Lung microvascular endothelial cell (primary cell): ENCODE results near the gene F5. TPM values are rescaled to one million over a fixed set of nuclear protein-coding genes. Genes with fewer than 3 reads are reported as not detected.

Source experiments
- DNase-seq, 2 donors: peaks; one replicate each; pipeline versions ENCODE4 v3.0.0 to v3.0.0-alpha.2; 2010; ENCODE audit warnings: low read depth in 2 of 2
- total RNA-seq: library from RNA; depleted of rRNA; stranded (reverse); fragments of >200 nt; gene quantifications from 2 replicates; pipeline ENCODE4 v1.2.1, GENCODE V29; 2014

F5 gene
- total RNA-seq, result not detected in 2 replicates

- DNase-seq, result peak; percentile 73 to 75
Measured at GRCh38 chr1:169586395-169587255, at the start of gene F5. Gene F5 (minus strand): TSS chr1:169586481. CDS start chr1:169586386, 95 bp downstream.

GRCh38 chr1:169634877-169635276, 48.6 kb upstream of the F5 start:
- DNase-seq, result no peak

GRCh38 chr1:169634145-169634544, 47.9 kb upstream of the F5 start:
- no peak for DNase-seq

DNA sequence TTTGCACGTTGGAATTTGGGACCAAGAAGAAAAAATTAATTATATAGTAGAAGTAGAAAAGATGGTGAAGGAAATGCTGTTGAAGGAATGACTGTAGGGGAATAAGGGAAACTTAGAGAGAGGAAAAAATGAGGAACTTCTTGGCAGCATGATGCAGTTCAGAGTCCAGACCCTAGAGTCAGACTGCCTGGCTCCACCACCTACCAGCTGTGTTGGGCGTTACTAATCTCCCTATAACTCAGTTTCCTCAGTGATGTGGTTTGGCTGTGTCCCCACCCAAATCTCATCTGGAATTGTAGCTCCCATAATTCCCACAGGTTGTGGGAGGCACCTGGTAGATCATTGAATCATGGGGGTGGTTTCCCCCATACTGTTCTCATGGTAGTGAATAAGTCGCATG, 45.0 kb upstream of the F5 start:
- DNase-seq, result no peak

DNA sequence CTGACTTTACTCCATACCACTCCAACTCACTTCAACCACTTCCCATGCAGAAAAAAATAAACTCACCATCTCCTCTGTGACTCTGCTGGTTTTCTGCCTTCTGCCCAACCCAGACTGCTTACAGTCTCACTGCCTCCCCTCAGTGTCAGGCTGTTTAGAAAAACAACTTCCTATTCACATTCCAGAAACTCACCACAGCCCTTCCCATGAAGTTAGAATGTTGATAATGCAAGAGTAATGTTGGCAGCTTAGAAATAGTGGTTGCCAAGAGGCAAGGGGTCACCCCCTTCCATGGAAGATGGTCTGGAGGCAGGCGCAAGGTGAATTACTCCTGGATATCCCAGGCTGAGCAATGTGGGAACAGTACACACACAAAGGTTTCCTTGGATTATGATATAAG, 43.7 kb upstream of the F5 start, which contains the start of gene SELP:
TSS of gene SELP (minus strand) at position 119 of the 400 bp plus-strand sequence. CDS start at position 69, 50 bp downstream.
- DNase-seq, result peak; percentile 44 to 79

DNA sequence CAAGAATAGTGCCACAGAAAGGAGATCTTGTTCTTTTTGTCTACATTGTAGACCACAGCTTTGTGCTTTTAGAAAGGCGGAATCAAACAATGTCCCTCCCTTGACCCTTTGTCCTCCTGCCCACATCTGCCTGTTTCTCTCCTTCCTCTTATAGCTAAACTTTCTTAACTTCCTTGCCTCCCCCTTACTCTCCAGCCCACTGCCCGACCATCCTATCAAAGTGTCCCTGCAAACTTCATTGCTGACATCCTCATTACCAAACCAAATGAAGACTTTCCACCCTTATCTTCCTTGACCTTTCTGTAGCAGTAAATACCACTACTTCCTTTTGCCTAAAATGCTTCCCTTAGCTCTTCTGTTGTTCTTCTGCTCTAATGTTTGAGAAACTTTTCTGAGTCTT, 38.6 kb upstream of the F5 start:
- DNase-seq, result no peak

DNA sequence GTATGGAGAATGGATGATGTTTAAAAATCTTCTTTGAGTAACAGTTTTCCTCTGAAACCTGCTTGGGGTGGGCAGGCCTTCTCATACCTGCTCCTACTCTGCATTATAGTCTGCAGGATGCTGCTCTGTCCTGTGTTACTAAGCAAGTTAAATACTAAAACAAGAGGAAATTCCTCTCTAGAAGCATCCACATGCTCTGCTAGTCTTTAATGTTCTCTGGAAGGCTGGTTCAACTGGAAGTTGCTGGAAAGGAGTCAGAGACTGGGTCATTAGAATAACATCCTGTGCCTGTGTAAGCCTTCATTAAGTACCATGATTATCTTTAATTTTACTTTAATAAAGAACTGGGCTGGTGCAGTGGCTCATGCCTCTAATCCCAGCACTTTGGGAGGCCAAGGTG, 37.8 kb upstream of the F5 start:
- peak in 1 of 2 donors; percentile 43 for DNase-seq

- DNase-seq, result no peak
Measured at GRCh38 chr1:169623132-169623926, 37.0 kb upstream of the F5 start.

DNA sequence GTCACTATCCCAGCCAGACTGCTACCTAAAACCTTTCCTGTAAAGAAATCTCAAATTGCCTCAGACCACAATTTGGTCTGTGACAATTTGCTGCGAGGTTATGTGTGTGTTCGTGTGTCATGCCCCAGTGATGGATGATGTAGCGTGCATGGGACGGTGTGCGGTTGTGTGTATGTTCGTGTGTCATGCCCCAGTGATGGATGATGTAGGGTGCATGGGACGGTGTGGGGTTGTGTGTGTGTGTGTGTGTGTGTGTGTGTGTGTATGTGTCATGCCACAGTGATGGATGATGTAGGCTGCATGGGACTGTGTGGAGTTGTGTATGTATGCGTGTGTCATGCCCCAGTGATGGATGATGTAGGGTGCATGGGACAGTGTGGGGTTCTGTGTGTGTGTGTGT, 34.3 kb upstream of the F5 start:
- no peak for DNase-seq

- DNase-seq, result peak; percentile 51 to 87
Measured at GRCh38 chr1:169618367-169618766, 32.1 kb upstream of the F5 start.

- no peak for DNase-seq
Measured at GRCh38 chr1:169615803-169616202, 29.5 kb upstream of the F5 start.

- DNase-seq, result no peak
Measured at GRCh38 chr1:169610858-169611257, 24.6 kb upstream of the F5 start.

- DNase-seq, result peak; percentile 56 to 81
Measured at GRCh38 chr1:169610108-169610507, 23.8 kb upstream of the F5 start.

DNA sequence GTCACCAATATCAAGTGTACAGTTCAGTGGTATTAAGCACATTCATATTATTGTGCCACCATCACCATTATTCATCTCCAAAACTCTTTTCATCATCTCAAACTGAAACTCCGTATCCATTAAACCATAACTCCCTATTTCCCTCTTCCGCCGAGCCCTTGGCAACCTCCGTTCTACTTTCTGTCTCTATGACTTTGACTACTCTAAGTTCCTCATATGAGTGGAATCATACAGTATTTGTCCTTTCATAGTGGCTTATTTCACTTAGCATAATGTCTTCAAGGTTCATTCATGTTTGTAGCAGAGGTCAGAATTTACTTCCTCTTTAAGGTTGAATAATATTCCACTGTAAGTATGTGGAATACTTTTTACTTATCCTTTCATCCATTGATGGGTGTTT, 21.9 kb upstream of the F5 start:
- no peak for DNase-seq

DNA sequence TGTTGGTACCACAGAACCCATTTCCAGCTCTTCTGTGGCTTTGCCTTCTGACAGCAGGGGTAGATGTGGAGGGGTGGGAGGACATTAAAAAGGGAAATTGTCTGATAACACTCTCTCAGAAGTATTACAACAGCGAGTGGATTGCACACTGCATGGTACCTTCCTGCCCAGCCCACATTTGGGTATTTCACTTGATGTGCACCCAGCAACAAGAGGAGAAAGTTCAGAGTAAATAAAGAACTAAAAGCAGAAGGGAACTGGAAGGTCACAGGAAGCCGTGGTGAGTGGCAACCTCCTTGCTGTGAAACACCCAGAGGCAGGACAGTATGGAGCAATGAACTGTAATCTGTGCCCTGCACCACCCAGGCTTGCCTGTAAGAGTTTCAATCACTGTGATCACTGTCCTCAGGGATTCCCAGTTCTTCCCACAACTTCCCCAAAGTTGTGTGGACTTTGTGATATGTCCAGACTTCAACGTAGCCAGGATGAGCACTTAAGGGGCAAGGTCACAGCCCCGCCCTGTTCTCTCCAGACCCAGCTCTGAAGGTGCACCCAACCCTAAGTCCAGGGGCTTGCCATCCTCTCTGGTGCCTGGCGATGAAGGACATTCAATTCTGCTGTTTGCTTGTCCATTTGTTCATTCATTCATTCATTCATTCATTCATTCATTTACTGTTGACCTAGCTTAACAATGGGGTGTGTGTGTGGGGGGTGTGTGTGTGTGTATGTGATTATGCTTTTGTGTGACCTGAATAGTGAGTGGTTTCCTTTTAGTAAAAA, 18.7 kb upstream of the F5 start:
- no peak for DNase-seq

DNA sequence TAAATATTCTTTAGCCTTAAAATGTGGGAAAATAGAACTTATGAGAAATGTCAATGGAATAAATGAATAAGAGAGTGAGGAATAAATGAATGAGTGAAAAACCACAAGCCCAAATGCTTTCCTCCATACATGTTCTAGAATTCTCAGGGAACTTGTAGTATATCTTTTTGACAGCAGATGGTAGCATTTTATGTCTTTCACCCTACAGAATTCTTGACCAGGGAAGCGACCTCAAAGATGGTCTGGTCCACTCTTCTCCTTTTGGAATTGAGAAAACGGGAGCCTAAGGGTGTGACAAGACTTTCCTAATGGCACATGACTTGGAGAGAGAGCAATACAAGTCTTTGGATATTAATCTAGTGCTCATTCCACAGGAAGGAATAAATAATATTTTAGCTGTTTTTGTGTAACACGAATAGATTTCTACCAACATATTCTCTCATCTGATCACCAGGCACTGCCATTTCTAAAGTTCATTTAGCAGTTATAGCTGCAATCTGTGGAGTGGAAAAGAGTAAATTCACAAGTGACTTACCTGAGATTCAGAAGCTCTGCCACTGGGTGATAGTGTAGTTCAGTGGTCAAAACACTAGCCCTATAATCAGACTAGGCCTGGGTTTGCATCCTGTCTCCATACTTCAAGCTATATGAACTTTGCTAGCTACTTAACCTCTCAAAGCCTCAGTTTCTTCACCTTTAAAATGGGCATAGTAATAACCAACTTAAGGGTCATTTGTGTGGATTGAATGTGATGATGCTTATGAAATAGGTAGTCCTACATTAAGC, 15.0 kb upstream of the F5 start:
- peak; percentile 47 to 51 for DNase-seq

- peak; percentile 35 to 56 for DNase-seq
Measured at GRCh38 chr1:169595764-169596711, 9.8 kb upstream of the F5 start.

DNA sequence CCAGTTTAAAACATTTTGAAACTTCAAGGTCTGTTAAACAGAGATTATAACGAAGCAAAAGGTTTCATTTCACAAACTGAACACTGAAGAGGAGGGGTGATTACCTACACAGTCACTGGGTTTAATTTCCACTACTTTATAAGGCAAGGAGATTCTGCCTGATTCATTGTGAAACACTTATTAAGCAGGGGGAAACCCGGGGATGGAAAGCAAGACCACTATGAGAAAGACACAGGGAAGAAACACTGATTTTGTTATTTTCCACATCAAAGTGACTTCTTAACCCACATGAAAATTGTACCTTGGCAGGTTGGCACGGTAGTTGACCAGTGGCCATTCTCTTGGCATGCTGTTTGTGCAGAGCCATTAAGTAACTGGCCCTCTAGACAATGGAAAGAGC, 8.1 kb upstream of the F5 start:
- DNase-seq, result no peak

DNA sequence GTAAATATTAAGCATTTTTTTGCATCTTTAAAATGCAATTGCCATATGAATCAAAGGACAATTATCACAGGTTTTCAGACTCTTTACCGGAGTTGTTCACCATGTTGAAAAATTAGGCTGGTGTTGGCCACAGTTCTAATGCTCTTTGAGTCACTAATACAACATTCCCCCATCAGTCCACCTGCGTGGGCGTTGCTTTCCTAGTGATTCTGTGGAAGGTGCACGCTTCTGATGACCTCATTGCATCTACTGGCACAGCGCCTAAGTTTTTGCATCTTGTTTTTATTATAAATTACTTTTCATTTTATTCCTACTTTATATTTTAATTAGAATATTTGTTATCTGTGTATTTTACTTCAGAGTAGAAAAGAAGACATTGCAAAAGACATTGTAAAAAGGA, 4.7 kb upstream of the F5 start:
- DNase-seq, result no peak
